ENCODE data around the gene EP400.
"Not testable (repeated sequence)": the region's sequence is repeated elsewhere in the genome, so short reads cannot be mapped to it uniquely, and the experiment has no call there.

The EP400 gene

GRCh38 chr12:131954460-131954859 is 4.7 kb downstream of the EP400 start:
- not testable (repeated sequence) for DNase-seq

- no peak for DNase-seq
Measured at GRCh38 chr12:131959116-131959515, 9.4 kb downstream of the EP400 start.

GRCh38 chr12:131959641-131960589 is 10.2 kb downstream of the EP400 start:
- DNase-seq = no peak

- DNase-seq = not testable (repeated sequence)
Measured at GRCh38 chr12:131960590-131961325, 11.0 kb downstream of the EP400 start.

GRCh38 chr12:131961328-131961727 is 11.6 kb downstream of the EP400 start:
- DNase-seq = not testable (repeated sequence)

GRCh38 chr12:131962069-131962468 is 12.3 kb downstream of the EP400 start:
- DNase-seq = no peak

GRCh38 chr12:131963381-131963780 is 13.6 kb downstream of the EP400 start:
- no peak for DNase-seq

GRCh38 chr12:131965073-131965472 is 15.3 kb downstream of the EP400 start:
- DNase-seq = no peak

GRCh38 chr12:131971226-131971625 is 21.5 kb downstream of the EP400 start:
- no peak for DNase-seq

- DNase-seq = no peak
Measured at GRCh38 chr12:131975228-131975627, 25.5 kb downstream of the EP400 start.

GRCh38 chr12:131979606-131980005 is 29.9 kb downstream of the EP400 start:
- DNase-seq = no peak

GRCh38 chr12:131980263-131980662 is 30.5 kb downstream of the EP400 start:
- no peak for DNase-seq

- no peak for DNase-seq
Measured at GRCh38 chr12:131981388-131981787, 31.6 kb downstream of the EP400 start.

GRCh38 chr12:131982041-131982440 is 32.3 kb downstream of the EP400 start:
- DNase-seq = no peak

GRCh38 chr12:131983026-131983425 is 33.3 kb downstream of the EP400 start:
- DNase-seq = no peak

GRCh38 chr12:131983554-131983953 is 33.8 kb downstream of the EP400 start:
- DNase-seq = no peak

- DNase-seq = no peak
Measured at GRCh38 chr12:131984334-131984733, 34.6 kb downstream of the EP400 start.

GRCh38 chr12:131985510-131985875 is 35.8 kb downstream of the EP400 start:
- not testable (repeated sequence) for DNase-seq

GRCh38 chr12:131986361-131986760 is 36.6 kb downstream of the EP400 start:
- DNase-seq = no peak

- no peak for DNase-seq
Measured at GRCh38 chr12:131986910-131987309, 37.2 kb downstream of the EP400 start.

- no peak for DNase-seq
Measured at GRCh38 chr12:131987552-131987951, 37.8 kb downstream of the EP400 start.

- DNase-seq = no peak
Measured at GRCh38 chr12:131988054-131988796, 38.5 kb downstream of the EP400 start.

- DNase-seq = no peak
Measured at GRCh38 chr12:131989021-131989420, 39.3 kb downstream of the EP400 start.

Data from NCI-H526 treated with DMSO at 0.1 percent for 48 hours (cell line).